ENCODE measurements around the gene HRH4. TPM values are rescaled to one million over a fixed set of nuclear protein-coding genes. Genes with fewer than 3 reads are reported as not detected.

The HRH4 gene
- total and polyA plus RNA-seq, 10 donors, result 0.02 to 1.8 (median 0.76) TPM; not detected in 2

- Histone ChIP-seq H3K27ac (no peak overlapping the region), H3K9me3 (peaks cover 0 to 4% (median 0%) of the 10 kb centered on the region in 8 donors), H3K4me3 (no peak overlapping the region), H3K4me1 (peaks cover 0 to 19% (median 4%) of the 10 kb centered on the region in 6 donors), H3K27me3 (replicated peaks in 1 of 7) (no peaks in the 10 kb centered on the region), H3K36me3 (no peaks in the 10 kb centered on the region)
- intact Hi-C loops (cut with DNase I; ENCODE audit: low total_unique reads), result no loop called here
- TF ChIP-seq POLR2A (IDR thresholded peaks at IDR 0.05), result no peak
- DNase-seq, result no peak
- 88 to 97% (median 90%) methylated on average over 5 of the region's 5 CpGs for WGBS, 5 donors
Observed at GRCh38 chr18:24482821-24483220, 22.4 kb downstream of the HRH4 start.

- intact Hi-C loops (cut with DNase I; ENCODE audit: low total_unique reads), result loop anchor here (5.0 kb wide), 2 partner anchors 128 to 242 kb away; no protein-coding TSS in a partner anchor
- H3K4me1 ChIP-seq, result peaks cover 0 to 32% (median 10%) of the 10 kb centered on the region in 6 donors
- 53 to 89% (median 80%) methylated on average over 3 of the region's 3 CpGs for WGBS, 5 donors
- no peaks in the 10 kb centered on the region for H3K36me3 ChIP-seq
- H3K9me3 ChIP-seq, result peaks cover 0 to under 1% (median 0%) of the 10 kb centered on the region in 8 donors
- no peak overlapping the region for H3K27ac ChIP-seq
- TF ChIP-seq POLR2A (IDR thresholded peaks at IDR 0.05) (no peak), POLR2AphosphoS5 (IDR thresholded peaks at IDR 0.05) (no peak), CTCF (IDR thresholded peaks at IDR 0.05 in 8 of 11, conservative IDR thresholded peaks at IDR 0.05 in 3 of 11) (no peak)
- DNase-seq, result no peak
- no peak overlapping the region for H3K4me3 ChIP-seq
- H3K27me3 ChIP-seq (replicated peaks in 1 of 7), result no peaks in the 10 kb centered on the region
Observed at GRCh38 chr18:24485681-24486080, 25.2 kb downstream of the HRH4 start.

GRCh38 chr18:24486684-24487083 is 26.2 kb downstream of the HRH4 start:
- Histone ChIP-seq H3K27me3 (replicated peaks in 1 of 7) (no peaks in the 10 kb centered on the region), H3K36me3 (no peaks in the 10 kb centered on the region), H3K4me3 (no peak overlapping the region), H3K9me3 (no peaks in the 10 kb centered on the region), H3K4me1 (peaks cover 0 to 35% (median 13%) of the 10 kb centered on the region in 6 donors), H3K27ac (peak overlapping the region in 4 of 8 donors; percentile 15 to 31 (median 24))
- DNase-seq, result no peak
- TF ChIP-seq POLR2A (IDR thresholded peaks at IDR 0.05) (no peak), POLR2AphosphoS5 (IDR thresholded peaks at IDR 0.05) (no peak), CTCF (IDR thresholded peaks at IDR 0.05 in 8 of 11, conservative IDR thresholded peaks at IDR 0.05 in 3 of 11) (no peak)
- intact Hi-C loops (cut with DNase I; ENCODE audit: low total_unique reads), result loop anchor here (5.0 kb wide), 2 partner anchors 129 to 241 kb away; no protein-coding TSS in a partner anchor
- 45 to 67% (median 57%) methylated on average over 9 of the region's 9 CpGs for WGBS, 5 donors

- no peaks in the 10 kb centered on the region for H3K27me3 ChIP-seq (replicated peaks in 1 of 7)
- no peak for TF ChIP-seq POLR2AphosphoS5 (IDR thresholded peaks at IDR 0.05)
- TF ChIP-seq POLR2A (IDR thresholded peaks at IDR 0.05), result no peak
- TF ChIP-seq CTCF (IDR thresholded peaks at IDR 0.05 in 8 of 11, conservative IDR thresholded peaks at IDR 0.05 in 3 of 11), result peak; percentile 67 to 91 (median 83)
- H3K27ac ChIP-seq, result no peak overlapping the region
- peaks cover 3 to 47% (median 25%) of the 10 kb centered on the region in 6 donors for H3K4me1 ChIP-seq
- 41 to 54% (median 47%) methylated on average over 7 of the region's 7 CpGs for WGBS, 5 donors
- no peaks in the 10 kb centered on the region for H3K36me3 ChIP-seq
- no peak overlapping the region for H3K4me3 ChIP-seq
- H3K9me3 ChIP-seq, result peaks cover 0 to 4% (median 0%) of the 10 kb centered on the region in 8 donors
- intact Hi-C loops (cut with DNase I; ENCODE audit: low total_unique reads), result loop anchor here (5.0 kb wide), 2 partner anchors 132 to 238 kb away; no protein-coding TSS in a partner anchor
- DNase-seq, result no peak
Observed at GRCh38 chr18:24488824-24489493, 28.5 kb downstream of the HRH4 start.
